PC-9 (cell line): ENCODE results near the gene E2F2.

Experiments used
- EZH2 ChIP-seq: fragments of 200-600 bp; sonication (generic); IDR thresholded peaks from 2 replicates; pipeline ENCODE4 v1.8.0; 2017; ENCODE audit warnings: antibody characterized with exemption, low read depth
- TF ChIP-seq, protein P1 (sequence below): fragments of 200-600 bp; sonication (generic); conservative IDR thresholded peaks from 2 replicates; pipeline ENCODE4 v1.6.1; 2017; ENCODE audit warnings: mixed run types, antibody characterized with exemption, mild to moderate bottlenecking, moderate library complexity

DNA sequence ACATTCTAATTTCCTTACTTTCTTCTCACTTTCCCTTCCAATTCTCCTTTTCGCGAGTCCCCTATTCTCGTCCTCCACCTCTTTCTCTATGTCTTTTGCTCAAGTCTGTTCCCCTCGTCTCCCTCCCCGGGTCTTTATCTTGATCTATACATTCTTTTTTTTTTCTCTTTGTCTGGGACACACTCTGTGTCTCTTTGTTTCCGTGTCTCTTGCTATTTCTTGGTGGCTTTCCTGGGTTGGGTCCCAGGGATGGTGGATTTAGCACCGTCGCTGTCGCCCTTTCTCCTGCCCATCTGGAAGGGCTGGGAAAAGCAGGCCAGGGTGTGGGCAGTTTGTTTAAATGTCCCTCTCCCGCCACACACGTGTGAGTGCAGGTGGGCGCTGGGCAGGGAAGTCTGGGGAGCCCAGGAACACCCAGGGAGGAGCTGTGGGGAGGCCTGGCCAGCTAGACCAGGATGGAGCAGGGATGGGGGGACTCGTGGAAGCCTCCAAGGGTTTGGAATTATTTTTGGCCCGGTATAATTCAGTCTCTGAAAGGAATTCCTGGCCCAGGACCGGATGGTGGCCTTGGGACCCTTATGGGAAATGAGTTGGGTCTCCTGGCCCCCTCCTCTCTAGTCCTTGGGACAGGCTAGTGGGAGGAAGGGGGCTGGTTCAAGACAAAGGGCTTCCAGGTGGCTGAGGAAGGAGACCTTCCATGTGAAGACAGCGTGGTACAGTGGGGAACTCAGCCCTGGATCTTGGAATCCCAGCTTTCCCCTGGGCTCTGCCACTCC, 37.8 kb upstream of the E2F2 start:
- TF ChIP-seq, protein P1, sequence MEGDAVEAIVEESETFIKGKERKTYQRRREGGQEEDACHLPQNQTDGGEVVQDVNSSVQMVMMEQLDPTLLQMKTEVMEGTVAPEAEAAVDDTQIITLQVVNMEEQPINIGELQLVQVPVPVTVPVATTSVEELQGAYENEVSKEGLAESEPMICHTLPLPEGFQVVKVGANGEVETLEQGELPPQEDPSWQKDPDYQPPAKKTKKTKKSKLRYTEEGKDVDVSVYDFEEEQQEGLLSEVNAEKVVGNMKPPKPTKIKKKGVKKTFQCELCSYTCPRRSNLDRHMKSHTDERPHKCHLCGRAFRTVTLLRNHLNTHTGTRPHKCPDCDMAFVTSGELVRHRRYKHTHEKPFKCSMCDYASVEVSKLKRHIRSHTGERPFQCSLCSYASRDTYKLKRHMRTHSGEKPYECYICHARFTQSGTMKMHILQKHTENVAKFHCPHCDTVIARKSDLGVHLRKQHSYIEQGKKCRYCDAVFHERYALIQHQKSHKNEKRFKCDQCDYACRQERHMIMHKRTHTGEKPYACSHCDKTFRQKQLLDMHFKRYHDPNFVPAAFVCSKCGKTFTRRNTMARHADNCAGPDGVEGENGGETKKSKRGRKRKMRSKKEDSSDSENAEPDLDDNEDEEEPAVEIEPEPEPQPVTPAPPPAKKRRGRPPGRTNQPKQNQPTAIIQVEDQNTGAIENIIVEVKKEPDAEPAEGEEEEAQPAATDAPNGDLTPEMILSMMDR = no peak
- no peak for TF ChIP-seq EZH2
